ENCODE results near the gene RINT1. TPM values are rescaled to one million over a fixed set of nuclear protein-coding genes. Genes with fewer than 3 reads are reported as not detected.
"Not testable (repeated sequence)": the region's sequence is repeated elsewhere in the genome, so short reads cannot be mapped to it uniquely, and the experiment has no call there.

Gene RINT1
- total RNA-seq, 2 donors from 2014 or later, result 12.9 to 17.6 TPM

DNA sequence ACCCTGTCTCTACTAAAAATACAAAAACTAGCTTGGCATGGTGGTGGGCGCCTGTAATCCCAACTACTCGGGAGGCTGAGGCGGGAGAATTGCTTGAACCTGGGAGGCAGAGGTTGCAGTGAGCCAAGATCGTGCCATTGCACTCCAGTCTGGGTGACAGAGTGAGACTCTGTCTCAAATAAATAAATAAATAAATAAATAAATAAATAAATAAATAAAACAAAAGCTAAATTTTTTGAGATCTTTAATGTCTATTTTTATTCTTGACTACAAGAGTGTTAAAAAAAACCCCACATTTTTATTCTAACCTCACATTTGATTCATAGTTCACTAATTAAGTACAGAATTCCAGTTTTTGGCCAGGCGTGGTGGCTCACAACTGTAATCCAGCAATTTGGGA is 4.3 kb upstream of the RINT1 start:
- DNase-seq; intact Hi-C loops (cut with DNase I, micrococcal nuclease); ATAC-seq: not testable (repeated sequence)

DNA sequence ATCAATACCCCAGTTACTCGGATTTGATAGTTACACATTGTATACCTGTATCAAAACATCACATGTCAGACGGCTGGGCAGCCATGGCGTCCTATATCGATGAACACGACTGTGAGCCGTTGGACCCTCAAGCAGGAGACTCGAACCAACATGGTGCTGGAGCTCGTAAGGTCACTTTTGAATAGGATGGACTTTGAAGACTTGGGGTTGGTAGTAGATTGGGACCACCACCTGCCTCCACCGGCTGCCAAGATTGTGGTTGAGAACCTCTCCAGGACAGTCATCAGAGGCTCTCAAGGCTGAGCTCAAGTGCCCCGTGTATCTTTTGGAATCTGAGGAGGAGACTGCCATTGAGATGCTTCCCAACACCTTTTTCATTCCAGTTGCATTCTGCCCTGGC is 1.9 kb upstream of the RINT1 start:
- ATAC-seq, result no peak
- no peak for DNase-seq
- intact Hi-C loops (cut with DNase I, micrococcal nuclease), result no loop called here

DNA sequence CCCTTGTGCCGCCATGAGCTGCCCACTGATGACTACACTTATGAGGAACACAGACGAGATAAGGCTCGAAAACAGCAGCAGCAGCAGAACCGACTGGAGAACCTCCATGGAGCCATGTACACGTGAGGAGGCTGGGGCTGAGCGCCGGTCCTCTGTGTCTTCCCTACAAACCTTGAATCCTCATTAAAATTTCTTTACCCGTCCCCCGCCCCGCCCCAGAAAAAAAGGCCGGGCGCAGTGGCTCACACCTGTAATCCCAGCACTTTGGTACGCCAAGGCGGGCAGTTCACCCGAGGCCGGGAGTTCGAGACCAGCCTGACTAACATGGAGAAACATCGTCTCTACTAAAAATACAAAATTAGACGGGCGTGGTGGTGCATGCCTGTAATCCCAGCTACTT is 1.5 kb upstream of the RINT1 start:
- intact Hi-C loops (cut with DNase I, micrococcal nuclease), result no loop called here
- no peak for ATAC-seq
- DNase-seq, result no peak

DNA sequence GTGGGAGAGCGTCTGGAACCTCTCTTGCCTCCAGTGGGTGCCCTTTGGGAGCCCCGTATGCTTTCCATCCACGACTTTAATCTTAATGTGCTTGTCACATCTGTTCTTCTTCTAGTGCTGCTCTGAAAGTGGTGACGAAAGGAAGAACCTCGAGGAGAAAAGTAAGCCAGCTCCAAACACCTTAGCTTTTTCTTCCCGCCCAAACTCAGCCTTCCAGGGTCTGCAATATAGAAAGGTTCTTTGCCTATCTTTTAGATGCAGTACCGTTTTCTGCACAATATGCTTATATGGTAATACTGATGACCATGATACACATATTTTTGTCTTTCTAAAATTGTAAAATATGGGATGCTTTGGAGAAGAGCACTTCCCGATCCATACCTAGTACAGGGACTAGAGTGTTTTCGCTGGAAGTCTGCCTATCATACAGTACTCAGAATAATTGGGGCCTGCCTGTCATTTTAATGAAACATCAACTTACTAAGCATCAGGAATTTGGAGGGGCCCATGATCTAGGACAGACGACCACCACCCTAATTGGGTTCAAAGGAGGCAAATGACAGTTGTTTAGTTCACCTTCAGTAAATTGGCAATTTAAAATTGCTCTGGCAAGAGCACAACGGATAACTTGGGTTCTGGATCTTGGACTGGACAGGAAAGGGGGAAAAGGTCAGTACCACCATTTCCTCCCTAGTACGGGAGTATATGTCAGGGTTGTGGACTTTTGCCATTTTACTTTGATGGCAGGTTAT is 884 bp downstream of the RINT1 start:
- DNase-seq (no peak), ATAC-seq (no peak)
- intact Hi-C loops (cut with DNase I, micrococcal nuclease), result no loop called here

DNA sequence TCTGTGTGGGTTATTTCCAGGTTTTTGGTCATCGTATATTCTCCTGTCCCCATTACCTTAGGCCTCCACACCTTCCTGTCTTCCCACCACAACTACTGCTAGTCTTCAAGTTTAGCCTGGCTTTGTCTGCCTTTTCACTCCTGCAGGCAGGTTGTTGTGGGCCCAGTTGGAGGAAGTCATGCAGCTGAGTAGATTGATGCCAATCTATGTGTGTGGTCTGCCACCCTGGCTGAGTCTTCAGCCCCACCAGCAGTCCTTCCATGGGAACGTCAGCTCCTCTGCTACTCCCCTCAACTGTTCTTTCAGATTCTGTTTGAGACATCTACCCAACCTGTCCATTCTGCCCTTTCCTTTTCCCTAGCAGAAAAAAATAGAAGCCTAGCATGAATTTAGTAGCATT is 6.3 kb downstream of the RINT1 start:
- DNase-seq (no peak), ATAC-seq (no peak)
- intact Hi-C loops (cut with DNase I, micrococcal nuclease), result no loop called here

DNA sequence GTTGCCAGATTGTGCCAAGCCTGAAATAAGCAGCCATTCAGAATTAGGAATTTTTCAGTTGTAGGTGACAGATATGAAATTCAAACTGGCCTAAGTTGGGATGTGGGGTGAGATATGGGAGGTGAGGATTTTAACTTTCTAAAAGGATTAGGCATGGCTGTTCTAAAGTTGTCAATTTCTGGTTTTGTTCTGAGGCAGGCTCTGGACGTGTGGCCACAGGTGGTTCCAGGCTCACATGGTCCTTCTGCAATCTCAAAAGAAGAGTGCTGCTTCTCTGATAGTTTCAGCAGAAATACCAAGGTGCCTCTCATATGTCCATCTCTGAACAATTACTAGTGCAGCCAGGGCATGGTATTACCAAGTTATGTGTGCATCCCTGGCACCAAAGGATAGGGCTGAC is 27.9 kb downstream of the RINT1 start:
- DNase-seq (no peak), ATAC-seq (no peak)
- intact Hi-C loops (cut with DNase I, micrococcal nuclease), result no loop called here

DNA sequence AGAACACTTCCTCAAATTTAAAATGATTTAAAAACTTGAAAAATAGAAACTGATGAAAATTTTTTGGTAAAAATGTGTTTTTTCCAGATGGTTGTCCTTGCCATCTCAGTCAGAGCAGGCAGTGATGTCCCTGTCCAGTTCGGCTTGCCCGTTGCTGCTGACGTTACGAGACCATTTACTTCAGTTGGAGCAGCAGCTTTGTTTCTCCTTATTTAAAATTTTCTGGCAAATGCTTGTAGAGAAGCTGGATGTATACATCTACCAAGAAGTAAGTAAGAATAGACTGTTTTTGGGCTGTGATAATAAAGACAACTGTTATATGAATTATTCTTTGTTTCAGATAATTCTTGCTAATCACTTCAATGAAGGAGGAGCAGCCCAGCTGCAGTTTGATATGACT is 33.2 kb downstream of the RINT1 start:
- DNase-seq (no peak), ATAC-seq (no peak)
- intact Hi-C loops (cut with DNase I, micrococcal nuclease), result no loop called here

DNA sequence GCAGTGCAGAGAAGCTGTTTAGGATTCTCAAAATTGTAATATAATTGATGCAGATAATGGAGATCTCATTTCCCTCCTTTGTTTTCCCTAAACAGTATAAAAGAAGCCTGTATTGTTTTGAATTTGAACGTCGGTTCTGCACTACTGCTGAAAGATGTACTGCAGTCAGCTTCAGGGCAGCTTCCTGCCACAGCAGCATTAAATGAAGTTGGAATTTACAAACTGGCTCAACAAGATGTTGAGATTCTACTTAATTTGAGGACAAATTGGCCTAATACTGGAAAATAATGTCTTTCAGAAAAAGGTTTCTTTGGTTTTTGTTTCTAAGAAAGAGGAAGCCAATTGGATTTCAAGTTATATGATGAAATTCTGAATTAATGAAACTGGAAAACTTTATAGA is 35.0 kb downstream of the RINT1 start:
- DNase-seq (no peak), ATAC-seq (no peak)
- intact Hi-C loops (cut with DNase I, micrococcal nuclease), result no loop called here

DNA sequence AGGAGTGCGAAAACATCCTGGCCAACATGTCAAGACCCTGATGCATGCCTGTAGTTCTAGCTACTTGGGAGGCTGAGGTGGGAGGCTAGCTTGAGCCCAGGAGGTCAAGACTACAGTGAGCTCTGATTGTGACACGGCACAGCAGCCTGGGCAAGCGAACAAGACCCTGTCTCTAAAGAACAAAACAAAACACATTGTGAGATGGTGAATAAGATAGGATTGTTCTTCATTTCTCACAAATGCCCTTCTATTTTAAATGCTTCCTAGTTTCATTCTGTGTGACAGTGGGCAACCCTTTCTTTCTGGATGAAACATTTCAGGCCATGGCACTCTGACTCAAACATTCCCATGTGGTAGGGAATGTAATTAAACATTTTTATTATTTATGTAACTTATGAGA is 35.8 kb downstream of the RINT1 start:
- intact Hi-C loops (cut with DNase I, micrococcal nuclease), result no loop called here
- ATAC-seq (no peak), DNase-seq (no peak)

DNA sequence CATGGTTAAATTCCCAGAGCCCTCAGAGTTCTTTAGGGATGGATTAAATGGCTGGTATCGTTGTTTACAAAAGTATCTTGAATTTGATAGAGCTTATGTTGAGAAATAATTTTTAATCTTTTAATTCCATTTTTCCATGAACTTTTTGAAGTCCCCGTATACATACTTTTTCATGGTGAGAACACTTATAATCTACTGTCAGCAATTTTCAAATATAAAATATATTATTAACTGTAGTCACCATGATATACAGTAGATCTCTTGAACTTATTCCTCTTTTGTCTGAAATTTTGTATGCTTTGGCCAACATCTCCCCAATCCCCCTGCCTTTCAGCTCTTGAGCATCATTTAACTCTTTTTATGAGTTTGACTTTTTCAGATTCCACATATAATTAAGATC is 39.9 kb downstream of the RINT1 start:
- intact Hi-C loops (cut with DNase I, micrococcal nuclease), result no loop called here
- DNase-seq (no peak), ATAC-seq (no peak)

DNA sequence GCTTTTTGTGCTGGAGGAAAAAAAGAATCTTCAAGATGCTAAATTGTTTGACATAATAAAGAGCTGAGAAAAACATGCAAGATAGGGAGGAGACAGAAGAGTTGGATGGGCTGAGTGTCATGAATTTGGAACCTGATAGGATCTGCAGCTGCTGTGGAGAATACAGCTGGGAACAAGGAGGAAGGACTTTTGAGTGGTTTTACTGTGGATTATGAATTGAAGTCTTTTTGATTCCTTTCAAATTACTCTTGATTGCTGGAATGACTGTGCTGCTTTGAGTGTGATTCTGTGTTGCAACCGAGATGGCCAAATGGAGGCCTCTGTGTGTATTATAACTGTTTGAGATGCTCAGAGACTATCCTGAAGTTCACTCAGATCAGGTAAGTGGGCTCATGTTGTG is 45.2 kb downstream of the RINT1 start:
- intact Hi-C loops (cut with DNase I, micrococcal nuclease), result no loop called here
- ATAC-seq, result no peak
- DNase-seq, result no peak

DNA sequence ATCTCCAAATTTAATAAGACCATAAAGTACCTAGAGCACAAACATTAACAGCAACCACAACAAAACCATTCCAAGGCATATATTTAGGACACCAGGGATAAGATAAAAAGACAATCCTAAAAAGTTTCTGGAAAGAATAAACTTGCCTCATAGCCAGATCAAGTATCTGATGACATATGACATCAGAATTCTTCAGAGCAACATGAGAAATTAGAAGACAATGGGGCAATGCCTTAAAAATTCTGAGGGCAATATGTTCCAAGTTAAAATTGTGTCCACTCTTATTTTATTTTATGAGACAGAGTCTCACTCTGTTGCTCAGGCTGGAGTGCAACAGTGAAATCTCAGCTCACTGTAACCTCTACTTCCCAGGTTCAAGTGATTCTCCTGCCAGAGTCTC is 46.5 kb downstream of the RINT1 start:
- intact Hi-C loops (cut with DNase I, micrococcal nuclease), result no loop called here
- DNase-seq (no peak), ATAC-seq (no peak)

DNA sequence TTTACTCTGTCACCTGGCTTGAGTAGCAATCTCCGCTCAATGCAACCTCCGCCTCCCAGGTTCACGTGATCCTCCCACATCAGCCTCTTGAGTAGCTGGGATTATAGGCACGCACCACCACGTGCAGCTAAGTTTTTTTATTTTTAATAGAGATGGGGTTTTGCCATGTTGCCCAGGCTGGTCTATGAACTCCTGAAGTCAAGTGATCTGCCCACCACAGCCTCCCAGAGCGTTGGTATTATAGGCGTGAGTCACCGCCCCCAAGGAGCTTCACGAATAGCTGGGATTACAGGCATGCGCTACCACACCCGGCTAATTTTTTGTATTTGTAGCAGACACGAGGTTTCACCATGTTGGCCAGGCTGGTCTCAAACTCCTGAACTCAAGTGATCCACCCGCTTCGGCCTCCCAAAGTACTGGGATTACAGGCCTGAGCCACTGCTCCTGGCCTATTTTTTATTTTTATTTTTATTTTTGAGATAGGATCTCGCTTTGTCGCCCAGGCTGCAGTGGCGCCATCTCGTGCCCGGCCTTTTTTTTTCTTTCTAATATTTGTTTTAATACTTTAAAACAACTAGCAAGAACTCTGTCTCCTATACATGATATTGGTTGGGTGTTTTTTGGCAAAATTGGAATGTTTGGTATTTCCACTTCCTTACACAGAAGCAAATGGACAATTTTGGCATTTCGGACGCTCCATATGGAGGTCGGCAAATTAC is 48.2 kb downstream of the RINT1 start:
- ATAC-seq, result no peak
- DNase-seq, result no peak
- intact Hi-C loops (cut with DNase I, micrococcal nuclease), result no loop called here

DNA sequence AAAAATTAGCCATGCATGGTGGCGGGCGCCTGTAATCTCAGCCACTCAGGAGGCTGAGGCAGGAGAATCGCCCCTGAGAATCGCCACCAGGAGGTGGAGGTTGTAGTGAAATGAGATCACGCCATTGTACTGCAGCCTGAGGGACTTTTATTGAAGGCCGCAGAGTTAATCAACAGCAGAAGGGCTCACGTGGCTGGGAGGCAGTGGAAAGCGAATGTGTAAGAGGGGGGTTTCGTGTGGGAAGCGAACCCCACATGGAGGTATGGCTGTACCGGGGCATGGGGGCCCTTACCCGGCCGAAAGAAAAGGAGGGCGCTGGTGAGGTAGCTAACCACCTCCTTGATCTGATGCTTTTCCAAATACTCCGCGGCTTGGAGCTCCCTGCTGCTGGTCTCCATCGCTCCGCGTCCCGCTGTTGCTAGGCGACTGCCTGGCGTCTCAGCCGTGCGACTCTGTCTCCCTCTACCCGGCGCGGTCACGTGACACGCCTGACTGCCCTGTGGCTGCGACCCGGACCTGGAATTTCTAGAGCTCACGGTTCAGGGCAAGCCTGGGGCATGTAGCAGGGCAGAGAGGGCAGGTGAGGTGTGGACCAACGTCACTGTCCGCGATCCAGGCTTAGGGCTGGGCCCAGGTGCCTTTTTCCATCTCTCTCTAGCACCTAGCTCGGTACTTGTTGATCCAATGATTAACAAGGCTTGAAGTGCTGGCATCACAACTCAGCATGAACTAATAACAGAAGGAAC is 49.2 kb downstream of the RINT1 start, which contains the start of gene EFCAB10:
TSS of gene EFCAB10 (minus strand) at position 428 of the 746 bp plus-strand sequence. CDS start at position 398, 30 bp downstream.
- ATAC-seq (peak; percentile 93), DNase-seq (peak; percentile 59 to 76)
- intact Hi-C loops (cut with DNase I, micrococcal nuclease), result no loop called here

DNA sequence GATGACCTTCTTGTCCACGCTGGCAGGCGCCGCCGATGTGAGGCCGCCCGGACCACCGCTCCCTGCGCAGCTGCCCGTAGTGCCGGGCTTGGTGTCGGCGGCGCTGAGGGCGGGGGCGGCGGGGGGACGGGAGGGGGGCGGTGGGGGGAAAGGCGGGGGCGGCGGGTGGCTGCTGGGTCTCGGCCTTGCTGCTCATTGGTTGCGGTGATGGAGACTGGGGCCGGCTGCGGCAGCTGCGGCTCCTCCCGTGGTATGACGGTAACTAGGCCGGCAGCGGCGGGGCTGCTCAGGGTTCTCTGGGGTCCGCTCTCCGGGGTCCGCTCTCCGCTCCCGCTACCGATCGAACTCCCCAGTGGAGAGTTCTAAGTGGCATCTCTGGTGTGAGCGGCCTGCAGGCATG is 51.1 kb downstream of the RINT1 start:
- intact Hi-C loops (cut with DNase I, micrococcal nuclease), result no loop called here
- ATAC-seq (no peak), DNase-seq (no peak)

DNA sequence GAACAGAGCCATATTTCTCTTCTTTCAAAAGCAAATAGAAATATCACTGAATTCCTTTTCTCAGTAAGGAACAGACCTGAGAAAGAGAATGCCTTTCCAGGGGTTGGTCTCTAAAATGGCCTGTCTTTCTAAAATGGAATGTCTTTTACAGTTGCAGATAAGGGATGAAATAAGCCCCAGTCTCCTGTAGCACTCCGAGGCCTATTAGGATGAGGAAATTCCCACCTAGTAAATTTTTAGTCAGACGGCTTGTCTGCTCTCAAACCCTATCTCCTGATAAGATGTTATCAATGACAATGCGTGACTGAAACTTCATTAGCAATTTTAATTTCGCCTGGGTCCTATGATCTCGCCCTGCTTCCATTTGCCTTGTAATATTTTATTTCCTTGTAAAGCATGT is 52.2 kb downstream of the RINT1 start:
- DNase-seq (no peak), ATAC-seq (no peak)
- intact Hi-C loops (cut with DNase I, micrococcal nuclease), result no loop called here

DNA sequence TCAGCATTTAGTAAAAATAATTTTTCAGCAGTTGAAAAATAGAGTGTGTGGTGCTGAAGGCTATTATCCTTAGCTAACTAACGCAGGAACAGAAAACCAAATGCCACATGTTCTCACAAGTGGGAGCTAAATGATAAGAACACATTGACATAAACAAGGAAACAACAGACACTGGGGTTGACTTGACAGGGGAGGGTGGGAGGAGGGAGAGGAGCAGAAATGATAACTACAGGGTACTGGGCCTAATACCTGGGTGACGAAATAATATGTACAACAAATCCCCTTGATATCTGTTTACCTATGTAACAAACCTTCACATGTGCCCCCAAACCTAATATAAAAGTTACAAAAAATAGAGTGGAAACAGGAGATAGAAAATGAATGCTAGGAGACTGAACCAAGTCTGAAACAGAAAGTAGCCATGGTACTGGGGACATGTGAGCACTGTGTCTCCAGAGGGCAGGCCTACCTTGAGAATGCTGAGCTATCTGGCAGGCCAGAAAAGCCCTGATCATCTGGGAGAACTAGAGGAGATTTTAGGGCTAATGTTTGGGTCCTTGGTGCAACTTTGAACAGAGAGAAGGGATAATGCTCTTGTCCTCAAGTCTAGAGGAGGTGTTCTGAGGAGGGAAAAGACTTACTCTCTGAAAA is 54.0 kb downstream of the RINT1 start:
- DNase-seq (no peak), ATAC-seq (no peak)
- intact Hi-C loops (cut with DNase I, micrococcal nuclease), result no loop called here

DNA sequence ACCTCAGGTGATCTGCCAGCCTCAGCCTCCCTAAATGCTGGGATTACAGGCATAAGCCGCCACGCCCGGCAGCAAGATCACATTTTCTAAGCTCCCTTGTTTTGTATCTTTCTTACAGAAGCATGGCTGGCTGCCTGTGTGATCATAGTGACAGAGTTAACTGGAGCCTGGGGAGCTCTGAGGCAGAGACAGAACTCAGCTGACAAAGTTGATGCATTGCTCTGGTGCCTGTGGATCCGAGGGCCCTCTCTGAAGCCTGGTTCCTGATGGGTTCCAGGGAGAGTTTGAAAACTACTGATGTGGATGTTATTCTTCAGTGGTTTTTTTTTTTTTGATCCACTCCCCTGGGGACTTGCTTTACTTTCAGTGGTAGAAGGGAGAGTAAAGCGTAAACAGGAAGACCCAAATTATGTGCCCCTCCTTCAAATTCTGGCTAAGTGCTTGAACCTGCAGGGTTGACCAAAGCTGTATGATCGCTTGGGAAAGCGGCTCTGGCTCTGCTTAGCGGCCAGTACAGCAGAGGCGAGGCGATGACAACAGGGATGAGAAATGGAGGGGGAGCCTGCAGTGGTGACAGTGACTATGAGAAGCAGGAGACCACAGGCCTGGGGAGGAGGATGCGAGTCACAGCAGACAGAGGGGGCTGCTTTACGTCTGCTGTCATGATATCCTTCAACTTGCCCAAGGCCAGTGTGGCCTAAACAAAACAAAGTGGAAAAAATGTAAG is 56.1 kb downstream of the RINT1 start:
- DNase-seq, result no peak
- no peak for ATAC-seq
- intact Hi-C loops (cut with DNase I, micrococcal nuclease), result no loop called here
